IgD-negative memory B cell (primary cell): ENCODE results near the gene GRIA1. TPM values are rescaled to one million over a fixed set of nuclear protein-coding genes. Genes with fewer than 3 reads are reported as not detected.

Experiments
- H3K27ac Mint-ChIP-seq, 3 donors: one replicate each; pipeline ENCODE4 v1.8.0; 2020 to 2022; ENCODE audit warnings: mild to moderate bottlenecking in 3 of 3, mixed read lengths in 3 of 3, moderate library complexity in 1 of 3
- H3K27me3 Mint-ChIP-seq: one replicate; pipeline ENCODE4 v1.8.0; 2021; ENCODE audit warnings: mixed read lengths
- H3K36me3 Mint-ChIP-seq: one replicate; pipeline ENCODE4 v1.8.0; 2020; ENCODE audit warnings: mild to moderate bottlenecking, mixed read lengths
- H3K4me1 Mint-ChIP-seq, 3 donors: one replicate each; pipeline ENCODE4 v1.8.0; 2020 to 2022; ENCODE audit warnings: mixed read lengths in 3 of 3, mild to moderate bottlenecking in 1 of 3
- H3K4me3 Mint-ChIP-seq, 4 donors: one replicate each; pipeline ENCODE4 v1.8.0; 2020 to 2022; ENCODE audit warnings: mild to moderate bottlenecking in 4 of 4, mixed read lengths in 4 of 4, moderate library complexity in 3 of 4
- H3K9me3 Mint-ChIP-seq, 3 donors: one replicate each; pipeline ENCODE4 v1.8.0; 2020 to 2021; ENCODE audit warnings: mixed read lengths in 3 of 3, mild to moderate bottlenecking in 1 of 3
- polyA plus RNA-seq: library from polyadenylated mRNA; unstranded; fragments of 300-500 nt; fragmentation: Illumina TruSeq; gene quantifications from one replicate; pipeline ENCODE4 v1.2.3, GENCODE V29; 2021

Gene GRIA1
- polyA plus RNA-seq, 1 donor from 2014 or later: not detected

DNA sequence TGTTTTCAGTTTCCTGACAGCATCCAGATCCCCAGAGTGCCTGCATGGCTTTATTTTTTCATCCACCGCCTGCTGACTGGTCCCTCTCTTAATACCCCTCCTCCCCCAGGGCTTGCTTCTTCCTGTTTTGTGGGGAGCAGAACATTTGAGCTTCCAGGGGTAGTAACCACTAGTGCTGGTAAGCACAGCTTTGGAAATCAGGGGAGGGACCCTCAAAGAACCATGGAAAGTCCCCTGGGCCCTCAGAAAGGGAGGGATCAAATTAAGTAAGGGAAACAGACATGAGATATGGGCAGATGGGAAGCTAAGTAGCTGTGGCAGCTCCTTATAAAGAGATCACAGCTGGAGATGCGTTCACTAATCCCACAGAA is 26.8 kb downstream of the GRIA1 start:
- Mint-ChIP-seq H3K4me3 (no peak overlapping the region), H3K27me3 (no peaks in the 10 kb centered on the region), H3K4me1 (no peaks in the 10 kb centered on the region), H3K27ac (no peak overlapping the region), H3K36me3 (no peaks in the 10 kb centered on the region), H3K9me3 (peaks cover 0 to 10% (median 3%) of the 10 kb centered on the region in 3 donors)

GRCh38 chr5:153520137-153520536 is 29.7 kb downstream of the GRIA1 start:
- Mint-ChIP-seq H3K9me3 (no peaks in the 10 kb centered on the region), H3K4me3 (no peak overlapping the region), H3K36me3 (no peaks in the 10 kb centered on the region), H3K27ac (no peak overlapping the region), H3K27me3 (no peaks in the 10 kb centered on the region), H3K4me1 (peaks cover 0 to 1% (median 0%) of the 10 kb centered on the region in 3 donors)

GRCh38 chr5:153520952-153521351 is 30.5 kb downstream of the GRIA1 start:
- no peak overlapping the region for H3K27ac Mint-ChIP-seq
- H3K36me3 Mint-ChIP-seq: no peaks in the 10 kb centered on the region
- no peaks in the 10 kb centered on the region for H3K9me3 Mint-ChIP-seq
- H3K27me3 Mint-ChIP-seq: no peaks in the 10 kb centered on the region
- no peak overlapping the region for H3K4me3 Mint-ChIP-seq
- H3K4me1 Mint-ChIP-seq: peaks cover 0 to 1% (median 0%) of the 10 kb centered on the region in 3 donors

DNA sequence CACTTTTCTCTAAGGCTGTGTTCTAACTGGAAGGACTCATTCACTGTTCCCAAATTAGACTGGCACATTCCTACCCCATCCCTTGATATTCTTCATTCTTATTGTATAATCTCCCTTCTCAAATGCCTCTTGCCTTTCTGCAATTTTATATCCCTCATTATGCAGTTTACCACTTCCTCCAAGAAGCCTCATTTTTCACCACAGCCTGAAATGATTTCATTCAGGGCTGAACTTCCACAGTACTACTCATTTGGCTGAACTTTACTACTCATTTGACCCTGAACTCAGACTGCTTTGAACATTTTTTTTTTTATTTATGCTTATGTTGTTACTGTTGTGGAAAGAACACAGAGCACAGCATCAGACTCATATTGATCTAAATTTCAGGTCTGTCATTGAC is 32.7 kb downstream of the GRIA1 start:
- no peak overlapping the region for H3K27ac Mint-ChIP-seq
- no peaks in the 10 kb centered on the region for H3K36me3 Mint-ChIP-seq
- no peak overlapping the region for H3K4me3 Mint-ChIP-seq
- no peaks in the 10 kb centered on the region for H3K9me3 Mint-ChIP-seq
- H3K27me3 Mint-ChIP-seq: no peaks in the 10 kb centered on the region
- H3K4me1 Mint-ChIP-seq: peaks cover 0 to 1% (median 0%) of the 10 kb centered on the region in 3 donors

DNA sequence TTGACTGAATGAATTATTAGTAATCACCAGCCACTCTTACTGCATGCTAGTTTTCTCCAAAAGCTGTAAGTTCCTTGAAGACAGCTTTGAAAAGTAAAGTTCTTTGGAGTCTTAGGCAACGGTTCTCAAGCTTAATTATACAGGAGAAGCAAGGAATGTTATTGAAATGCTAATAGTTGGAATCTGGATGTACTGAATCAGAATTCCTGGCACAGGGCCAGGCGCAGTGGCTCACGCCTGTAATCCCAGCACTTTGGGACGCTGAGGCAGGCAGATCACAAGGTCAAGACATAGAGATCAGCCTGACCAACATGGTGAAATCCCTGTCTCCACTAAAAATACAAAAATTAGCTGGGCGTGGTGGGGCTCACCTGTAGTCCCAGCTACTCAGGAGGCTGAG is 33.4 kb downstream of the GRIA1 start:
- Mint-ChIP-seq H3K36me3 (no peaks in the 10 kb centered on the region), H3K27ac (no peak overlapping the region), H3K4me1 (peaks cover 0 to 1% (median 0%) of the 10 kb centered on the region in 3 donors), H3K27me3 (no peaks in the 10 kb centered on the region), H3K4me3 (no peak overlapping the region), H3K9me3 (peaks cover 0 to 3% (median 0%) of the 10 kb centered on the region in 3 donors)

DNA sequence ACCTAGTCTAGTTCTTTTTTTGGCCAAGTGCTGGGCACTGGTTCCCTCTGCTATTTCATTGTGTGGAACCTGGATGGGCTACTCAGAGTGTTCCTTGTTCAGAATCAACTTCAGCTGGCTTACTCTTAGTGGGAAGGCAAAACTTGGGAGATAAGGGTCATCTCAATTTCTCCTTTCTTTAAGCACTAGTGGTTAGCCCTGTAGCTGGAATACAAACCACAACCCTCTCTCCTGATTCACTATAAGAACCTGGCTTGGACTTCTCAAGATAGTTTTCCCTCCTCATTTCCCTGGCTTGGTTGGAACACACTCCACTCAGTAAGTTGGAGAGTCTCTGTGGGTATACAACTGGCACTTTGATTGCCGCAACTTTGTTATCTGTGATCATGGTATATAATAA is 35.1 kb downstream of the GRIA1 start:
- H3K27me3 Mint-ChIP-seq: peaks cover under 1% of the 10 kb centered on the region
- H3K36me3 Mint-ChIP-seq: no peaks in the 10 kb centered on the region
- peaks cover 0 to 1% (median 0%) of the 10 kb centered on the region in 3 donors for H3K4me1 Mint-ChIP-seq
- no peak overlapping the region for H3K27ac Mint-ChIP-seq
- H3K4me3 Mint-ChIP-seq: no peak overlapping the region
- peaks cover 0 to 4% (median 0%) of the 10 kb centered on the region in 3 donors for H3K9me3 Mint-ChIP-seq

DNA sequence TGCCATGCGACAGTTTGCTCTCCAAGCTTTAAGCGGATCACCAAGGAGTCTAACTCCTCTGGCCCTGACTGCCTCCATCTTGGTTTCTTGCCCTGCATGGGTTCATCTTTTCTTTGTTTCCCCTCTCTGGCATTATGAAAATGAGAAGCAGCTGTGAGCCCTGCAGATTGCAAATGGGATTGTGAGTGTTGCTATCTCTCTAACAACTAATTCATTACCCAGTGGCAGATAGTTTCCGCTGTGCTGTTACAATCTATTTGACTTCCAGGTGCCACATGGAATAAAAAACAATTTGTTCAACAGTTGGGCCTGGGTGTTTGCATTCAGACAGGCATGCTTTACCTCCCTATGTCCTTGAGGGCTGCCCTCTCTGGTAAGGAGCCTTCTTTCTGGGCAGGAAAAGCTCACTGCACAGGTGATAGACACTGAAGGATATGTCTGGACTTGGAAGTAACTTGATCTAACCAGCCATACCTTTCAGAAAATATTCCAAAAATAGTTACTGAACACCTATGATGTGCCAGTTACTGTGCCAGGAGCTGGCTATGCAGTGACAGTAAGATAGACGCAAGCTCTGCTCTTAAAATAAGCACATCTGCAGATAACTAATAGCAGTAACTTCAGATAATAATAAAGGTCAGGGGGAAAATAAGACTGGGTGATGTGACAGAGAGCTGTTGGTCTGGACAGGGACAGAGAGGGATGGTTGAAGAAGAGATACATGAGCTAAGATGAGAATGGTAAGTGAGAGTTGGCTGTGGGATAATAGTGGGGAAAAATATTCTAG is 40.1 kb downstream of the GRIA1 start:
- peaks cover 0 to 4% (median 0%) of the 10 kb centered on the region in 3 donors for H3K9me3 Mint-ChIP-seq
- no peaks in the 10 kb centered on the region for H3K4me1 Mint-ChIP-seq
- H3K27me3 Mint-ChIP-seq: peaks cover 4% of the 10 kb centered on the region
- peak overlapping the region in 1 of 4 donors; percentile 61 for H3K4me3 Mint-ChIP-seq
- H3K36me3 Mint-ChIP-seq: no peaks in the 10 kb centered on the region
- no peak overlapping the region for H3K27ac Mint-ChIP-seq

DNA sequence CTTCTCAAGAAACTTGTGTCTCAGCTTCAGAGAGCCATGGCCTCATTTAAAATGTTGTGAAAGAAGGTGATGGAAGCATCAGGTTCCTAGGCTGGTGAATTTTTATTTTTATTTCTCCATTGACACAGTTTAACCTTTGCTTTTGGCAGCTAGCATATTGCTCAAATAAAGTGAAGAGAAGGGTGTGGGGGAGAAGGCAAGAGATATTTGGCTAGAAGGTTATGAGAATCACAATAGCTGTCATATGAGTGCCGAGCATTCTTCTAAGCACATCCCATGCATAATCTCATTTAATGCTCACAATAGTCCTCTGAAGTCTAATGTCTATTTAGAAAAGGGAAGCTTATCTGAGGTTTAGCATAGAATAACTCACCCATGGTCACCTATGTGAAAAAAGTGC is 43.1 kb downstream of the GRIA1 start:
- H3K4me1 Mint-ChIP-seq: no peaks in the 10 kb centered on the region
- no peak overlapping the region for H3K4me3 Mint-ChIP-seq
- no peak overlapping the region for H3K27ac Mint-ChIP-seq
- peaks cover 4% of the 10 kb centered on the region for H3K27me3 Mint-ChIP-seq
- H3K36me3 Mint-ChIP-seq: no peaks in the 10 kb centered on the region
- H3K9me3 Mint-ChIP-seq: peaks cover 0 to 3% (median 0%) of the 10 kb centered on the region in 3 donors

DNA sequence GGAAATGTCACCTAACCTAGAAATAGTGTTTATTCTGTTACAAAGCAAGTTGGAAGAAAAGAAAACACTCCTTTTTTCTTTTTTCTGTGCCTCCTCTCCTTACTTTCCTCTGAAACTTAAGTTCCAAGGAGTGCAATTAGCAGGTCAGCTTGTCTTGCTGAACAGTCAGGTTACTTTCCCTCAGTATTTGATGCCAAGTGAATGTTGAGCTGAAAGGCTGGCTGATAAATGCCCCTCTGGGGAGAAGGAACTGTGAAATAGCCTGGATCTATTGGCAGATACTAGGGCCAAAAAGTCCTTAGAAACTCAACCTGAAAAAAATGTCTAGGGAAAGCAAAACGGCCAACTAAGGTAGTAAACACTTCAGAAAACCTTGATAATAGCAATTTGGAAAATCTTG is 43.6 kb downstream of the GRIA1 start:
- H3K9me3 Mint-ChIP-seq: no peaks in the 10 kb centered on the region

DNA sequence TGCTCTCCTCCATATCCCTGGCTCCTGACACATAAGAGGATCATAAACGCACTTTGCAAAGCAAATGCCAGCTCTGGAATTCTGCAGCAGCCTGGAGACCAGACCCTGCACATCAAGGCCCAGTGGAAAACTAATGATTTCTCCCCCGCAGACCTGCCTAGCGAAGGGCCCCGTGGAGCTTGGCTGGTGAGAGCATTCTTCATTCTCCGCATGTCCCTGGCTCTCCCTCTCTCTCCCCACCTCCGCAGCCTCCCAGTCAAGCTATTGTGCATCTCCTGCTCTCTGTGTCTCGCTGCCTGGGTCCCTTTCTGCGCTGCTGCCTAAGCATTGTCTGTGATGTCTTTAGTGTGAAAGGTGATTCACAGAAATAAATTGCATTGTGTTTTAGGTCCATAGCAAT is 46.7 kb downstream of the GRIA1 start:
- H3K27me3 Mint-ChIP-seq: peaks cover 1% of the 10 kb centered on the region
- no peak overlapping the region for H3K4me3 Mint-ChIP-seq
- H3K36me3 Mint-ChIP-seq: no peaks in the 10 kb centered on the region
- peaks cover 0 to 3% (median 0%) of the 10 kb centered on the region in 3 donors for H3K9me3 Mint-ChIP-seq
- H3K27ac Mint-ChIP-seq: no peak overlapping the region
- no peaks in the 10 kb centered on the region for H3K4me1 Mint-ChIP-seq

More for the DNA sequence above, 43.6 kb downstream of the GRIA1 start:
- H3K27ac Mint-ChIP-seq: no peak overlapping the region
- H3K36me3 Mint-ChIP-seq: no peaks in the 10 kb centered on the region
- H3K27me3 Mint-ChIP-seq: peaks cover 4% of the 10 kb centered on the region
- H3K4me3 Mint-ChIP-seq: no peak overlapping the region
- H3K4me1 Mint-ChIP-seq: no peaks in the 10 kb centered on the region

GRCh38 chr5:153539983-153540382 is 49.5 kb downstream of the GRIA1 start:
- peaks cover 0 to 6% (median 5%) of the 10 kb centered on the region in 3 donors for H3K9me3 Mint-ChIP-seq
- H3K36me3 Mint-ChIP-seq: no peaks in the 10 kb centered on the region
- no peak overlapping the region for H3K4me3 Mint-ChIP-seq
- no peak overlapping the region for H3K27ac Mint-ChIP-seq
- peaks cover 0 to 1% (median 0%) of the 10 kb centered on the region in 3 donors for H3K4me1 Mint-ChIP-seq
- no peaks in the 10 kb centered on the region for H3K27me3 Mint-ChIP-seq

DNA sequence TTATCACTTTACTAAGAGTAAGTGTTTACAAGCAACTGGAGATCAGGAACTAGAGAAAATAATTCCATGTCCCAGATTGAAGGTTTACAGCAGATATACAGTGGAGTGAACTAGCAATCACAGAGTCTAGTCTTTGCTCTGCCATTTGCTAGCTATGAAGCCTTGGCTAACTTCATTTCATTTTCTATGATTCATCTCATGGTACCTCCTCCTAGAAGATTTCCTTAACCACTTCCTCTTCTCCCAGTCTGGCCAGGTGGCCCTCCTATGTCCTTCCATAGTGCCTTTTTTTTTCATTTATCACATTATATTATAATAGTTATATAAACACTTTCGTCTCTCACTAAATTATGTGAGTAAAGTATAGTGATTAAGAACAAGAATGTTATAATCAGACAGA is 52.1 kb downstream of the GRIA1 start:
- no peaks in the 10 kb centered on the region for H3K36me3 Mint-ChIP-seq
- peaks cover 0 to 6% (median 6%) of the 10 kb centered on the region in 3 donors for H3K9me3 Mint-ChIP-seq
- no peak overlapping the region for H3K4me3 Mint-ChIP-seq
- no peaks in the 10 kb centered on the region for H3K27me3 Mint-ChIP-seq
- H3K4me1 Mint-ChIP-seq: peaks cover 0 to 1% (median 0%) of the 10 kb centered on the region in 3 donors
- H3K27ac Mint-ChIP-seq: no peak overlapping the region

- peaks cover 0 to 1% (median 0%) of the 10 kb centered on the region in 3 donors for H3K4me1 Mint-ChIP-seq
- no peaks in the 10 kb centered on the region for H3K36me3 Mint-ChIP-seq
- no peak overlapping the region for H3K4me3 Mint-ChIP-seq
- peaks cover 0 to 6% (median 6%) of the 10 kb centered on the region in 3 donors for H3K9me3 Mint-ChIP-seq
- H3K27ac Mint-ChIP-seq: no peak overlapping the region
- H3K27me3 Mint-ChIP-seq: no peaks in the 10 kb centered on the region
Observed at GRCh38 chr5:153543288-153543687, 52.8 kb downstream of the GRIA1 start.

DNA sequence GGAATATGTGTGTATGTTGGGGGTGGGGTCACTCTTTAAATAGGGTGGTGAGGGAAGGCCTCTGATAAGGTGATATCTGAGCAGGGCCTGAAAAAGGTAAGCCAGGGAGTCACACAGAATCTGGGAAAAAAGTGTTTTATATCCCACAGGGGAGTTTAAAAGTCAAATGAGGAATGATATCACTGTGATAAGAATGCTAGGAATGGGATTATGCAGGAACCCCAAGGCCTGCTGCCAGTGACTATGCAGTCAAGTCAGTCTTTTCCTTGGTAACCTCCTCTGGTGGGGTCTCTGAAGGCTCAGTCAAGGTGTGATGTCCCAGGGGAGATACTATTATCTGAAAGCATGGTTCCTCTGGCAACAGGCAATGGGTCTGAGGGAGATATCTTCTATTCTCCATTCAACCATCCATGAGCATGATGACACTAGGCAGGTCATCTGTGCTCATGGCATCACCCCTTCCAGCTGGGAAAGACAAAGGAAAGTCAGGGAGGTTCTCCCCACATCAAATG is 53.5 kb downstream of the GRIA1 start:
- Mint-ChIP-seq H3K4me3 (no peak overlapping the region), H3K9me3 (peaks cover 0 to 6% (median 6%) of the 10 kb centered on the region in 3 donors), H3K36me3 (no peaks in the 10 kb centered on the region), H3K4me1 (peaks cover 0 to 1% (median 0%) of the 10 kb centered on the region in 3 donors), H3K27ac (peak overlapping the region in 1 of 3 donors; percentile 49), H3K27me3 (no peaks in the 10 kb centered on the region)

GRCh38 chr5:153544706-153545105 is 54.2 kb downstream of the GRIA1 start:
- H3K4me1 Mint-ChIP-seq: peaks cover 0 to 1% (median 0%) of the 10 kb centered on the region in 3 donors
- H3K4me3 Mint-ChIP-seq: no peak overlapping the region
- no peaks in the 10 kb centered on the region for H3K27me3 Mint-ChIP-seq
- no peaks in the 10 kb centered on the region for H3K36me3 Mint-ChIP-seq
- H3K9me3 Mint-ChIP-seq: peaks cover 0 to 6% (median 6%) of the 10 kb centered on the region in 3 donors
- H3K27ac Mint-ChIP-seq: no peak overlapping the region

GRCh38 chr5:153546566-153546965 is 56.1 kb downstream of the GRIA1 start:
- Mint-ChIP-seq H3K9me3 (peaks cover 0 to 6% (median 2%) of the 10 kb centered on the region in 3 donors), H3K27ac (no peak overlapping the region)

More at GRCh38 chr5:153546566-153546965, 56.1 kb downstream of the GRIA1 start:
- Mint-ChIP-seq H3K4me1 (peaks cover 0 to 1% (median 0%) of the 10 kb centered on the region in 3 donors), H3K36me3 (no peaks in the 10 kb centered on the region), H3K27me3 (no peaks in the 10 kb centered on the region), H3K4me3 (no peak overlapping the region)
